HG03135 (cell line): ENCODE data around the gene KIR3DL3.
"Not testable (repeated sequence)": the region's sequence is repeated elsewhere in the genome, so short reads cannot be mapped to it uniquely, and the experiment has no call there.

Source experiments
- ATAC-seq: cut with Tn5 transposase; IDR thresholded peaks from one replicate; pipeline ENCODE4 v1.9.1; 2021; ENCODE audit warnings: mild to moderate bottlenecking, moderate library complexity; ENCODE audit not compliant: unreplicated experiment

KIR3DL3 gene

DNA sequence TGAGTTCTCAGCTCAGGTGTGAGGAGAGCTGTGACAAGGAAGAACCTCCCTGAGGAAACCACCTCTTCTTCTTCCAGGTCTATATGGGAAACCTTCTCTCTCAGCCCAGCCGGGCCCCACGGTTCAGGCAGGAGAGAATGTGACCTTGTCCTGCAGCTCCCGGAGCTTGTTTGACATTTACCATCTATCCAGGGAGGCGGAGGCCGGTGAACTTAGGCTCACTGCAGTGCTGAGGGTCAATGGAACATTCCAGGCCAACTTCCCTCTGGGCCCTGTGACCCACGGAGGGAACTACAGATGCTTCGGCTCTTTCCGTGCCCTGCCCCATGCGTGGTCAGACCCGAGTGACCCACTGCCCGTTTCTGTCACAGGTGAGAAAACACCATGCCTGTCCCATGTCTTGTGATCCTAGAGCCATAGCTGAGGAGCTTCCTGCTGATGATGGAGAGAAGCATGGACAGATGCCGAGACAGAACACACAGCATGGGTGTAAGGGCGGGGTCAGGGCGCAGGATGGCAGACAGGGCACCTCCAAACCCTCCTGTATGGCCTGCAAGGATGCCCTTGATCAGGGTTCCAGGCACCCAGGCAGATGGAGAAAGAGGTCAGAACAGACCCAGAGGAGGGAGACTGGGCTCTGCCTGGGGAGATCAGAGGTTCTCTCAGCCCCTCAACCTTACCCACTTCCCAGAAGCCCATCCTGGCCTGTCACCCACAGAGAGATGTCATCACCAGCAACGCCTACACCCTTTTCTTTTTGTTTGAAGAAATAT is 5.4 kb downstream of the KIR3DL3 start:
- ATAC-seq, result no peak

DNA sequence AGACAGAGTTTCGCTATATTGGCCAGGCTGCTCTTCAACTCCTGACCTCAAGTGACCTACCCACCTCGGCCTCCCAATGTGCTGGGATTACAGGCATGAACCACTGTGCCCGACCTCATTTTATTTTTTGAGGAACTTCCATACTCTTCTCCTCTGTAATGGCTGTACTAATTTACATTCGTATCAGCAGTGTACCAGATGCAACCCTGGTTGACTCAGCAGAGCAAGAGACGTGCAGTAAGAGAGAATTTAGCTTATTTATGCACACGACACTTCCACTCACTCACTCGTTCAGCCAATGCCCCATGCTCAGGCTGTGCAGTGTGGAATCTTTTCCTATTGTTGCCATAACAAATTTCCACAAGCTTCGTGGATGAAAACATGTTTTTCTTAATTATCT is 6.9 kb downstream of the KIR3DL3 start:
- ATAC-seq, result no peak

DNA sequence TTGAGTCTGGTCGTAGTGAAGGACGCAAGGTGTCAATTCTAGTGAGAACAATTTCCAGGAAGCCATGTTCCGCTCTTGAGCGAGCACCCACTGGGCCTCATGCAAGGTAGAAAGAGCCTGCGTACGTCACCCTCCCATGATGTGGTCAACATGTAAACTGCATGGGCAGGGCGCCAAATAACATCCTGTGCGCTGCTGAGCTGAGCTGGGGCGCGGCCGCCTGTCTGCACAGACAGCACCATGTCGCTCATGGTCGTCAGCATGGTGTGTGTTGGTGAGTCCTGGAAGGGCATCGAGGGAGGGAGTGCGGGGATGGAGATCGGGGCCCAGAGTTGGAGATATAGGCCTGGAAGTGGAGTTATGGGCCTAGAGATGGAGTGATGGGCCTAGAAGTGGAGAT is 14.1 kb downstream of the KIR3DL3 start, which contains the start of gene KIR2DL3:
Gene KIR2DL3 (plus strand): TSS at position 208 of the 400 bp plus-strand sequence. CDS start 33 bp downstream, at position 241.
- not testable (repeated sequence) for ATAC-seq

DNA sequence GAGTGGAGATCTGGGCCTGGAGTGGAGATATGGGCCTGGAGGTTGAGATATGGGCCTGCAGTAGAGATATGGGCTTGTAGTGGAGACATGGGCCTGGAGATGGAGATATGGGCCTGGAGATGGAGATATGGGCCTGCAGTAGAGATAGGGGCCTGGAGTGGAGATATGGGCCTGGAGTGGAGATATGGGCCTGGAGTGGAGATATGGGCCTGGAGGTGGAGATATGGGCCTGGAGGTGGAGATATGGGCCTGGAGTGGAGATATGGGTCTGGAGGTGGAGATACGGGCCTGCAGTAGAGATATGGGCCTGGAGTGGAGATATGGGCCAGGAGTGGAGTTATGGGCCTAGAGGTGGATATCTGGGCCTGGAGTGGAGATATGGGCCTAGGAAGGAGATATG is 14.5 kb downstream of the KIR3DL3 start:
- ATAC-seq, result no peak

DNA sequence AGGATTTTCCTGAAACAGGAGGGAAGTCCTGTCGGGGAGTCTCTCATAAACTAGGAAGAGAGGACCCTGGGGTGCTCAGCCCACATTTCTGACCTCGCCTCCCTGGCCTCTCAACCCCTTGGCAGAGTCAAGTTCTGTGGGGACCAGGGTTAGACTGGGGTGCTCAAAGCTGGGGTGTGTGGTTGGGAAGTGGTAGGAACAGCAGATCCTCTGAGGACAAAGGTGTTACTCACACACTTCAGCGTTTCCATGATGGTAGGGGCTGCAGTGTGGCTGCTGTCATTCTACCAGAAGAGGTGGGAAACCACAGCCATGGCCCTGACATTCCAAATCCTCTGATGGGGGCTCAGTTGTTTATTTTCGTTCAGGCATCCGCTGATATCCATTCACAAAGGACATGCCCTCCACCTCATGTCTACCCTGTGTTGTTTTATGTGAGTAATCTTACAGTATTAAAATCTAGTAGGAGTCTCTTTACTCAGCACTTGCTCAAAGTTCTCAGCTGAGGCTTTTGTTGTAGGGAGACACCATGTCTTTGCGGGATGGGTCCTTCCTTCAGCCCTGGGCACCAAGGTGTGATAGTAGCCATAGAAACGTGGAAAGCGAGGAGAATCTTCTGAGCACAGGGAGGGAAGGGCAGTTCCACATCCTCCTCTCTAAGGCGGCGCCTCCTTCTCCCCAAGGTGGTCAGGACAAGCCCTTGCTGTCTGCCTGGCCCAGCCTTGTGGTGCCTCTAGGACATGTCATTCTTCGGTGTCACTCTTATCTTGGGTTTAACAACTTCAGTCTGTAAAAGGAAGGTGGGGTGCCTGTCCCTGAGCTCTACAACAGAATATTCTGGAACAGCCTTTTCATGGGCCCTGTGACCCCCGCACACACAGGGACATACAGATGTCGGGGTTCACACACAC is 15.6 kb downstream of the KIR3DL3 start:
- ATAC-seq, result no peak

DNA sequence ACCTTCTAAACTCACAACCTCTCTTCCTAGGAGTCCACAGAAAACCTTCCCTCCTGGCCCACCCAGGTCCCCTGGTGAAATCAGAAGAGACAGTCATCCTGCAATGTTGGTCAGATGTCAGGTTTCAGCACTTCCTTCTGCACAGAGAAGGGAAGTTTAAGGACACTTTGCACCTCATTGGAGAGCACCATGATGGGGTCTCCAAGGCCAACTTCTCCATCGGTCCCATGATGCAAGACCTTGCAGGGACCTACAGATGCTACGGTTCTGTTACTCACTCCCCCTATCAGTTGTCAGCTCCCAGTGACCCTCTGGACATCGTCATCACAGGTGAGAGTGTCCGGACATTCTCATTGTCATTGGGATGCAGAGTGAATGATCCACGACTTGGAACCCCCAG is 17.7 kb downstream of the KIR3DL3 start:
- not testable (repeated sequence) for ATAC-seq

DNA sequence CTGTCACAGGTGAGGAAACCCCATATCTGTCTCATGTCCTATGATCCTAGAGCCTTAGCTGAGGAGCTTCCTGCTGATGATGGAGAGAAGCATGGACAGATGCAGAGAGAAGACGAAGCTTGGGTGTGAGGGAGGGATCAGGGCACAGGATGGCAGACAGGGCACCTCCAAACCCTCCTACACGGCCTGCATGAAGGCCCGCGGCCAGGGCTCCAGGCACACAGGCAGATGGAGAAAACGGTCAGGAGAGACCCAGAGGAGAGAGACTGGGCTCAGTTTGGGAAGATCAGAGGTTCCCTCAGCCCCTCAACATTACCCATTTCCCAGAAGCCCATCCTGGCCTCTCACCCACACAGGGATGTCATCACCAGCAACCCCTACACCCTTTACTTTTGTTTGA is 19.8 kb downstream of the KIR3DL3 start:
- ATAC-seq, result not testable (repeated sequence)

DNA sequence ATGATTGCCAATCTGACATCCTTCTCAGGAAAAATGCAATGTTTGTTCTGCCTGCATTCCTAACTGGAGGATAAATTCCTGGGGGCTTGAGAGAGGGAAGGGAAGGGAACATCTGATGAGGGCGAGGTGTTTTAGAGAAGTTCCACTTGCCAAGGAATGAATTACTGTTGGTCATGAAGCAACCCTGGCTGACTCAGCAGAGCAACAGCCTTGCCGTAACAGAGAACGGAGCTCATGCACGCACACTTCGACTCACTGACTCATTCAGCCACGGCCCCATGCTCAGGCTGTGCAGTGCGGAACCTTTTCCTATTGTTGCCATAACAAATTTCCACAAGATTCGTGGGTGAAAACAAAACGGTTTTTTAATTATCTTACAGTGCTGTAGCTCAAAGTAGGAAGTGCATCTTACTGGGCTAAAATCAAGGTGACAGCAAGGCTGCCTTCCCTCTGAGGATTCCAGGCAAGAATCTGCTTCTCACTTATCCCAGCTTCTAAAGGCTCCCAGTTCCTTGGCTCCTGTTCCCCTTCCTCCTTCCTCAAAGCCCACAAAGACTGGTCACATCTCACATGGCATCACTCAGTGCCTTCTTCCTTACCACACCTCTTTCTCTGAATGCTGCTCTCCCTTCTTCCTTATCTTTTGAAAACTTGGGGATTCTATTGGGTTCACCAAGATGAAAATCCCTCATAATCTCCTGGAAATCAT is 23.5 kb downstream of the KIR3DL3 start:
- not testable (repeated sequence) for ATAC-seq

DNA sequence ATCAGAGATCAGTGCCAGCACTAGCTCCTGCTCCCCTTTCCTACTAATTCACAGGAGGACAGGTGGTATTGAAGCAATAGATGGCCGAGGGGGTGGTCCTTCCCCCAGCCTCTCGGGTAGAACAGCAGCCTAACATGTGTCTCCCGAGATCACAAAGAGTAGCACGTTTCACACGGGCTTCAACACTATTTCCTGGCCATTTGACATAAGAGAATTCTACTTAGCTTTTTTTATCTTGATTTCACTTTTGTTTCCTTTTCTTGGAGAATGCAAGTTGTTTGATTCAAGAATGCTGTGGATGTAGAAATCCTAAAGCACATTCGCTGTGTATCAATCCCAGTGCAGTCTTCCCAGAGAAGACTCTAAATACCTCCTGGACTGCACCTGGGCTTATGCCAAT is 26.0 kb downstream of the KIR3DL3 start:
- not testable (repeated sequence) for ATAC-seq

DNA sequence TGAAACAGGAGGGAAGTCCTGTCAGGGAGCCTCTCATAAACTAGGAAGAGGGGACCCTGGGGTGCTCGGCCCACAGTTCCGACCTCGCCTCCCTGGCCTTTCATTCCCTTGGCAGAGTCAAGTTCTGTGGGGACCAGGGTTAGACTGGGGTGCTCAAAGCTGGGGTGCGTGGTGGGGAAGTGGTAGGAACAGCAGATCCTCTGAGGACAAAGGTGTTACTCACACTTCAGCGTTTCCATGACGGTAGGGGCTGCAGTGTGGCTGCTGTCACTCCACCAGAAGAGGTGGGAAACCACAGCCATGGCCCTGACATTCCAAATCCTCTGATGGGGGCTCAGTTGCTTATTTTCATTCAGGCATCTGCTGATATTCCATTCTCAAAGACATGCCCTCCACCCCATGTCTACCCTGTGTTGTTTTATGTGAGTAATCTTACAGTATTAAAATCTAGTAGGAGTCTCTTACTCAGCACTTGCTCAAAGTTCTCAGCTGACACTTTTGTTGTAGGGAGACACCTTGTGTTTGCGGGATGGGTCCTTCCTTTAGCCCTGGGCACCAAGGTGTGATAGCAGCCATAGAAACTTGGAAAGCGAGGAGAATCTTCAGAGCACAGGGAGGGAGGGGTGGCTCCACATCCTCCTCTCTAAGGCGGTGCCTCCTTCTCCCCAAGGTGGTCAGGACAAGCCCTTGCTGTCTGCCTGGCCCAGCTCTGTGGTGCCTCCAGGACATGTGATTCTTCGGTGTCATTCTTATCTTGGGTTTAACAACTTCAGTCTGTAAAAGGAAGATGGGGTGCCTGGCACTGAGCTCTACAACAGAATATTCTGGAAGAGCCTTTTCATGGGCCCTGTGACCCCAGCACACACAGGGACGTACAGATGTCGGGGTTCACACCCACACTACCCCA is 32.2 kb downstream of the KIR3DL3 start:
- ATAC-seq, result not testable (repeated sequence)

DNA sequence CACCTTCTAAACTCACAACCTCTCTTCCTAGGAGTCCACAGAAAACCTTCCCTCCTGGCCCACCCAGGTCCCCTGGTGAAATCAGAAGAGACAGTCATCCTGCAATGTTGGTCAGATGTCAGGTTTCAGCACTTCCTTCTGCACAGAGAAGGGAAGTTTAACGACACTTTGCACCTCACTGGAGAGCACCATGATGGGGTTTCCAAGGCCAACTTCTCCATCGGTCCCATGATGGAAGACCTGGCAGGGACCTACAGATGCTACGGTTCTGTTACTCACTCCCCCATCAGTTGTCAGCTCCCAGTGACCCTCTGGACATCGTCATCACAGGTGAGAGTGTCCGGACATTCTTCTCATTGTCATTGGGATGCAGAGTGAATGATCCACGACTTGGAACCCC is 34.3 kb downstream of the KIR3DL3 start:
- ATAC-seq, result not testable (repeated sequence)

DNA sequence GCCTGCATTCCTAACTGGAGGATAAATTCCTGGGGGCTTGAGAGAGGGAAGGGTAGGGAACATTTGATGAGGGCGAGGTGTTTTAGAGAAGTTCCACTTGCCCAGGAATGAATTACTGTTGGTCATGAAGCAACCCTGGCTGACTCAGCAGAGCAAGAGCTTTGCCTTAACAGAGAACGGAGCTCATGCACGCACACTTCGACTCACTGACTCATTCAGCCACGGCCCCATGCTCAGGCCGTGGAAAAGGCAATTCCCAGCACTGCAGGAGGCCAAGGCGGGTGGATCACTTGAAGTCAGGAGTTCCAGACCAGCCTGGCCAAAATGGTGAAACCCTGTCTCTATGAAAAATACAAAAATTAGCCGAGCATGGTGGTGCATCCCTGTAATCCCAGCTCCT is 40.0 kb downstream of the KIR3DL3 start:
- not testable (repeated sequence) for ATAC-seq

DNA sequence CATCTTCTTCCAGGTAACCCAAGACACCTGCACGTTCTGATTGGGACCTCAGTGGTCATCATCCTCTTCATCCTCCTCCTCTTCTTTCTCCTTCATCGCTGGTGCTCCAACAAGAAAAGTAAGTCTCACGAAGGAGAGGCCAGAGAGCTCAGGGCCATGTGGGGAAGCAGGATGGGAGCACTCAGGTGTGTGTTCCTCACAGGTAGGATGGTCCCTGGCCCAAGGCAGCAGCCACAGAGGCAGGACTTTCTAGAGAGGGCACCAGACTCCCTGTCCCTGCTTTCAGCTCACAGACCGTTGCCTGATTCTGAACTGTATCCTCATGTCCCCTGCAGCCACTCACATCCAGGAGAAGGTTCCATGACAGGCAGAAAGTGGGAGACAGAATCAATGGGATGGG is 42.2 kb downstream of the KIR3DL3 start:
- ATAC-seq, result not testable (repeated sequence)

DNA sequence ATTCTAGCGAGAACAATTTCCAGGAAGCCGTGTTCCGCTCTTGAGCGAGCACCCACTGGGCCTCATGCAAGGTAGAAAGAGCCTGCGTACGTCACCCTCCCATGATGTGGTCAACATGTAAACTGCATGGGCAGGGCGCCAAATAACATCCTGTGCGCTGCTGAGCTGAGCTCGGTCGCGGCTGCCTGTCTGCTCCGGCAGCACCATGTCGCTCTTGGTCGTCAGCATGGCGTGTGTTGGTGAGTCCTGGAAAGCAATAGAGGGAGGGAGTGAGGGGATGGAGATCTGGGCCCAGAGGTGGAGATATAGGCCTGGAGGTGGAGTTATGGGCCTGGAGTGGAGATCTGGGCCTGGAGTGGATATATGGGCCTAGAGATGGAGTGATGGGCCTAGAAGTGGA is 45.4 kb downstream of the KIR3DL3 start, which contains the start of gene KIR2DL1:
Gene KIR2DL1 (plus strand): TSS at position 148 of the 400 bp plus-strand sequence. CDS start 58 bp downstream, at position 206.
- not testable (repeated sequence) for ATAC-seq

DNA sequence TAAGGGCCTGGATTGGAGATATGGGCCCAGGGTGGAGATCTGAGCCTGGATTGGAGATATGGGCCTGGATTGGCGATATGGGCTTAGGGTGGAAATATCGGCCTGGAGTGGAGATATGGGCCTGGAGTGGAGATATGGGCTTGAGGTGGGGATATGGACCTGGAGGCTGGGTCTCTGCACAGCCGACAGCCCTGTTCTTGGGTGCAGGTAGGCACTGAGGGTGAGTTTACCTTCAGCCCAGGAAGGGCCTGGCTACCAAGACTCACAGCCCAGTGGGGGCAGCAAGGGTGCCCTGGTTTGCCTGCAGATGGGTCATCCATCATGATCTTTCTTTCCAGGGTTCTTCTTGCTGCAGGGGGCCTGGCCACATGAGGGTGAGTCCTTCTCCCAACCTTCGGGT is 46.3 kb downstream of the KIR3DL3 start:
- not testable (repeated sequence) for ATAC-seq

DNA sequence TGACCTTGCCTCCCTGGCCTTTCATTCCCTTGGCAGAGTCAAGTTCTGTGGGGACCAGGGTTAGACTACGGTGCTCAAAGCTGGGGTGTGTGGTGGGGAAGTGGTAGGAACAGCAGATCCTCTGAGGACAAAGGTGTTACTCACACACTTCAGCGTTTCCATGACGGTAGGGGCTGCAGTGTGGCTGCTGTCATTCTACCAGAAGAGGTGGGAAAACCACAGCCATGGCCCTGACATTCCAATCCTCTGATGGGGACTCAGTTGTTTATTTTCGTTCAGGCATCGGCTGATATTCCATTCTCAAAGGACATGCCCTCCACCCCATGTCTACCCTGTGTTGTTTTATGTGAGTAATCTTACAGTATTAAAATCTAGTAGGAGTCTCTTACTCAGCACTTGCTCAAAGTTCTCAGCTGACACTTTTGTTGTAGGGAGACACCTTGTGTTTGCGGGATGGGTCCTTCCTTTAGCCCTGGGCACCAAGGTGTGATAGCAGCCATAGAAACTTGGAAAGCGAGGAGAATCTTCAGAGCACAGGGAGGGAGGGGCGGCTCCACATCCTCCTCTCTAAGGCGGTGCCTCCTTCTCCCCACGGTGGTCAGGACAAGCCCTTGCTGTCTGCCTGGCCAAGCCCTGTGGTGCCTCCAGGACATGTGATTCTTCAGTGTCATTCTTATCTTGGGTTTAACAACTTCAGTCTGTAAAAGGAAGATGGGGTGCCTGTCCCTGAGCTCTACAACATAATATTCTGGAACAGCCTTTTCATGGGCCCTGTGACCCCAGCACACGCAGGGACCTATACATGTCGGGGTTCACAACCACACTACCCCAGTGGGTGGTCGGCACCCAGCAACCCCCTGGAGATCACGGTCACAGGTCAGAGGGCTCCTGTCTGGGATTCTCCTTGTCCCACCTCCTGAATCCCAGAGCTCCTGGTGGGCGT is 47.0 kb downstream of the KIR3DL3 start:
- ATAC-seq, result not testable (repeated sequence)

DNA sequence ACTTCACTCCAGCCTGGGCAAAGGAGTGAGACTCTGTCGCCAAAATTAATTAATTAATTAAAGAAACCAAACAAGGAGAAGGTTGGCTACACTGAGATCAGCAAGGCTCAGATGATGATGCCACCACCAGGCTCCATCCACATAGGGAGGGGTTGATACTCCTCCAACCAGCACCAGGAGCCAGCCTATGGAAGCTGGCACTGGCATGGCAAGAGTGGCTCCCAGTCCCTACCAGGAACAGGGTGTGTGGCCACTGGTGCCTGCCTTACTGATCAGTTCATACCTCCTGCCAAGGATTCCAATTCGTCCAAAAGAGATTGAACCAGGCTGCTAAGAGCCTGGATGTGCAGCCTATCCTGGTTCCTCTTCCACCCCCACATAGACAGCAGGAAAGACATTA is 48.4 kb downstream of the KIR3DL3 start:
- not testable (repeated sequence) for ATAC-seq

DNA sequence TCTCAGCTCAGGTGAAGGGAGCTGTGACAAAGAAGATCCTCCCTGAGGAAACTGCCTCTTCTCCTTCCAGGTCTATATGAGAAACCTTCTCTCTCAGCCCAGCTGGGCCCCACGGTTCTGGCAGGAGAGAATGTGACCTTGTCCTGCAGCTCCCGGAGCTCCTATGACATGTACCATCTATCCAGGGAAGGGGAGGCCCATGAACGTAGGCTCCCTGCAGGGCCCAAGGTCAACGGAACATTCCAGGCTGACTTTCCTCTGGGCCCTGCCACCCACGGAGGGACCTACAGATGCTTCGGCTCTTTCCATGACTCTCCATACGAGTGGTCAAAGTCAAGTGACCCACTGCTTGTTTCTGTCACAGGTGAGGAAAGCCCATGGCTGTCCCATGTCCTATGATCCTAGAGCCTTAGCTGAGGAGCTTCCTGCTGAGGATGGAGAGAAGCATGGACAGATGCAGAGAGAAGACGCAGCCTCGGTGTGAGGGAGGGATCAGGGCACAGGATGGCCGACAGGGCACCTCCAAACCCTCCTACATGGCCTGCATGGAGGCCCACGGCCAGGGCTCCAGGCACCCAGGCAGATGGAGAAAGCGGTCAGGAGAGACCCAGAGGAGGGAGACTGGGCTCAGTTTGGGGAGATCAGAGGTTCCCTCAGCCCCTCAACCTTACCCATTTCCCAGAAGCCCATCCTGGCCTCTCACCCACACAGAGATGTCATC is 51.0 kb downstream of the KIR3DL3 start:
- not testable (repeated sequence) for ATAC-seq
